IMR-90 (cell line): Measurements from ENCODE around the gene ADAMTSL1. TPM values are rescaled to one million over a fixed set of nuclear protein-coding genes. Genes with fewer than 3 reads are reported as not detected.

Experiments
- ATAC-seq: fragments of 200-7000 bp; cut with Tn5 transposase; 2 replicates; pipeline ENCODE4 v1.9.1; 2020; ENCODE audit warnings: low read depth, mild to moderate bottlenecking, moderate library complexity
- BruUV-seq: library from RNA; stranded (reverse); fragments of 400-500 nt; replicated peaks from 2 replicates; lab custom pipeline; 2021; lab: Mats Ljungman, UMichigan
- CTCF ChIA-PET: fragments of 300-600 bp; formaldehyde crosslinking; extraction: SDS; loops from one replicate; lab custom pipeline; 2021; ENCODE audit warnings: antibody characterized with exemption; lab: Yijun Ruan, JAX
- POLR2A ChIA-PET: fragments of 300-600 bp; sonication (Branson Sonifier 250); formaldehyde crosslinking; loops from one replicate; lab custom pipeline; 2022; ENCODE audit warnings: antibody characterized with exemption; ENCODE audit not compliant: unreplicated experiment; lab: Charles Lee
- DNase-seq: peaks from one replicate; pipeline ENCODE4 v3.0.0; 2013
- H2AFZ ChIP-seq: replicated peaks from 2 replicates; pipeline ENCODE3; 2013; ENCODE audit warnings: low read length, mild to moderate bottlenecking; ENCODE audit not compliant: poor library complexity
- H2AK5ac ChIP-seq: 2 replicates; pipeline ENCODE4 v1.6.1; 2013; ENCODE audit warnings: low read depth, low read length, inconsistent platforms
- H2AK9ac ChIP-seq: replicated peaks from 2 replicates; pipeline ENCODE3; 2013; ENCODE audit warnings: mild to moderate bottlenecking, low read depth, low read length, moderate library complexity; ENCODE audit not compliant: poor library complexity
- H2BK120ac ChIP-seq: 2 replicates; pipeline ENCODE4 v1.6.1; 2013; ENCODE audit warnings: low read depth, low read length, inconsistent platforms
- H2BK15ac ChIP-seq: 3 replicates; pipeline ENCODE4 v1.6.1; 2013; ENCODE audit warnings: low read depth, low read length, inconsistent platforms
- H2BK20ac ChIP-seq: 2 replicates; pipeline ENCODE4 v1.6.1; 2013; ENCODE audit warnings: low read depth, mild to moderate bottlenecking, inconsistent platforms, low read length, moderate library complexity
- H2BK5ac ChIP-seq: 2 replicates; pipeline ENCODE4 v1.6.1; 2013; ENCODE audit warnings: mild to moderate bottlenecking, low read depth, low read length, inconsistent platforms; ENCODE audit not compliant: poor library complexity, severe bottlenecking
- H3K14ac ChIP-seq: replicated peaks from 2 replicates; pipeline ENCODE4 v1.6.1; 2013; ENCODE audit warnings: low read depth, low read length, inconsistent platforms
- H3K18ac ChIP-seq: 2 replicates; pipeline ENCODE4 v1.6.1; 2013; ENCODE audit warnings: low read depth, low read length, control low read depth
- H3K23ac ChIP-seq: 2 replicates; pipeline ENCODE4 v1.6.1; 2013; ENCODE audit warnings: low read depth, low read length, inconsistent platforms
- H3K27ac ChIP-seq: 2 replicates; pipeline ENCODE4 v1.5.1; 2013; ENCODE audit warnings: mild to moderate bottlenecking, control low read depth, low read length; ENCODE audit not compliant: insufficient read depth
- H3K27me3 ChIP-seq: 2 replicates; pipeline ENCODE4 v1.6.1; 2013; ENCODE audit warnings: low read length; ENCODE audit not compliant: control insufficient read depth, insufficient read depth
- H3K36me3 ChIP-seq: 2 replicates; pipeline ENCODE4 v1.6.1; 2013; ENCODE audit warnings: low read length, mixed read lengths; ENCODE audit not compliant: control insufficient read depth, insufficient read depth
- H3K4ac ChIP-seq: 2 replicates; pipeline ENCODE4 v1.6.1; 2013; ENCODE audit warnings: low read depth, low read length, inconsistent platforms
- H3K4me1 ChIP-seq: 2 replicates; pipeline ENCODE4 v1.6.1; 2013; ENCODE audit warnings: low read length, mixed read lengths; ENCODE audit not compliant: control insufficient read depth, insufficient read depth
- H3K4me2 ChIP-seq: 2 replicates; pipeline ENCODE4 v1.6.1; 2013; ENCODE audit warnings: low read depth, mild to moderate bottlenecking, control low read depth, low read length, moderate library complexity
- H3K4me3 ChIP-seq: 2 replicates; pipeline ENCODE4 v1.5.1; 2013; ENCODE audit warnings: low read depth, mild to moderate bottlenecking, control low read depth, low read length, moderate library complexity; ENCODE audit not compliant: insufficient read depth
- H3K56ac ChIP-seq: 2 replicates; pipeline ENCODE4 v1.6.1; 2013; ENCODE audit warnings: low read length, inconsistent platforms; ENCODE audit not compliant: insufficient read depth; ENCODE audit errors: extremely low read depth
- H3K79me1 ChIP-seq, 2 experiments: 2 replicates each; pipeline ENCODE4 v1.6.1; 2013; ENCODE audit warnings: low read length in 2 of 2, inconsistent platforms in 1 of 2, low read depth in 1 of 2
- H3K9ac ChIP-seq: 2 replicates; pipeline ENCODE4 v1.6.1; 2013; ENCODE audit warnings: low read depth, low read length, control low read depth
- H3K9me1 ChIP-seq: 2 replicates; pipeline ENCODE4 v1.6.1; 2013; ENCODE audit warnings: low read length, inconsistent platforms; ENCODE audit not compliant: insufficient read depth
- H3K9me3 ChIP-seq: 2 replicates; pipeline ENCODE4 v1.6.1; 2013; ENCODE audit warnings: low read length; ENCODE audit not compliant: control insufficient read depth, insufficient read depth
- H4K20me1 ChIP-seq: 2 replicates; pipeline ENCODE4 v1.6.1; 2013; ENCODE audit warnings: low read length, inconsistent platforms; ENCODE audit not compliant: insufficient read depth
- H4K5ac ChIP-seq: 2 replicates; pipeline ENCODE4 v1.6.1; 2013; ENCODE audit warnings: mild to moderate bottlenecking, low read depth, low read length, control low read depth
- H4K8ac ChIP-seq, 2 experiments: 2 replicates each; pipeline ENCODE4 v1.6.1; 2013; ENCODE audit warnings: low read depth in 2 of 2, low read length in 2 of 2, control low read depth in 1 of 2, inconsistent platforms in 1 of 2
- H4K91ac ChIP-seq: 2 replicates; pipeline ENCODE4 v1.6.1; 2013; ENCODE audit warnings: low read depth, low read length, inconsistent platforms; ENCODE audit not compliant: insufficient read depth
- CTCF ChIP-seq: conservative IDR thresholded peaks from 2 replicates; pipeline ENCODE4 v1.5.1; 2012; ENCODE audit warnings: mild to moderate bottlenecking, low read depth, low read length, improper control_type of control experiment
- FOS ChIP-seq: fragments of 150-350 bp; IDR thresholded peaks from 2 replicates; pipeline ENCODE4 v1.6.1; 2016; ENCODE audit warnings: low read depth, low read length
- MXI1 ChIP-seq: IDR thresholded peaks from 2 replicates; pipeline ENCODE4 v1.6.1; 2012; ENCODE audit warnings: low read depth, mild to moderate bottlenecking, low read length, moderate library complexity, borderline replicate concordance
- NFE2L2 ChIP-seq: fragments of 150-350 bp; IDR thresholded peaks from 2 replicates; pipeline ENCODE4 v1.6.1; 2016; ENCODE audit warnings: low read depth, mild to moderate bottlenecking, low read length
- RFX5 ChIP-seq: IDR thresholded peaks from 2 replicates; pipeline ENCODE4 v1.8.0; 2012; ENCODE audit warnings: low read depth, mild to moderate bottlenecking, low read length, moderate library complexity
- WGBS, 2 experiments: methylation state at CpG; one replicate each; pipeline versions ENCODE4 v1.1.5 to v1.1.7; 2013; ENCODE audit warnings: missing lambda C conversion rate in 2 of 2; ENCODE audit not compliant: insufficient read length in 1 of 2; ENCODE audit errors: extremely low coverage in 2 of 2; 5-methylcytosine and 5-hydroxymethylcytosine counted together
- dilution Hi-C: fragments of 300-500 bp; cut with HindIII; formaldehyde crosslinking; loops from one replicate; pipeline ENCODE4 v1.14.3; 2018; ENCODE audit warnings: low sequenced_read_pairs; ENCODE audit not compliant: unreplicated experiment
- in situ Hi-C: fragments of 300-500 bp; cut with MboI; formaldehyde crosslinking; loops from 3 replicates; pipeline ENCODE4 v1.14.3; 2019; ENCODE audit warnings: low sequenced_read_pairs, inconsistent platforms, mixed read lengths
- intact Hi-C: fragments of 100-400 bp; cut with micrococcal nuclease; formaldehyde crosslinking; loops from 2 replicates; pipeline ENCODE4 v1.10.0; 2022
- polyA plus RNA-seq, 3 experiments: library from polyadenylated mRNA; depleted of rRNA; stranded (reverse); fragments of >200 nt; gene quantifications; 2 replicates each; pipeline ENCODE4 v1.2.3, GENCODE V29; 2012; ENCODE audit warnings: low replicate concordance in 1 of 3
- total RNA-seq: library from RNA; depleted of rRNA; stranded (reverse); fragments of >200 nt; gene quantifications from 2 replicates; pipeline ENCODE4 v1.2.3, GENCODE V29; 2012

Gene ADAMTSL1
- total and polyA plus RNA-seq, 2 of the 4 experiments (the other 2 are of a cell fraction): 38.2 to 62.2 TPM

- no peaks in the 10 kb centered on the region for H3K79me1 ChIP-seq
- H3K56ac ChIP-seq: no peak overlapping the region
Measured at GRCh38 chr9:18614651-18615050, 140.7 kb downstream of the ADAMTSL1 start.

More at GRCh38 chr9:18614651-18615050, 140.7 kb downstream of the ADAMTSL1 start:
- ChIA-PET CTCF (interaction anchor here (1.0 kb wide), 1 partner anchor 12 kb away, joined by 7 read pairs; no protein-coding TSS in a partner anchor), POLR2A (no interaction called here)
- Histone ChIP-seq H3K27ac (no peak overlapping the region), H3K4me3 (no peak overlapping the region), H2AK5ac (no peak overlapping the region), H4K91ac (no peak overlapping the region), H3K27me3 (no peaks in the 10 kb centered on the region), H2BK20ac (no peak overlapping the region), H2AFZ (no peak overlapping the region), H3K4me2 (no peak overlapping the region), H3K36me3 (no peaks in the 10 kb centered on the region), H3K23ac (no peak overlapping the region), H3K18ac (no peak overlapping the region), H4K8ac (no peak overlapping the region), H4K5ac (no peak overlapping the region), H2AK9ac (no peak overlapping the region), H3K4me1 (no peaks in the 10 kb centered on the region), H2BK5ac (no peak overlapping the region), H3K9me3 (no peaks in the 10 kb centered on the region), H3K4ac (no peak overlapping the region), H2BK120ac (no peak overlapping the region), H2BK15ac (no peak overlapping the region), H3K14ac (no peak overlapping the region), H3K9me1 (no peaks in the 10 kb centered on the region), H3K9ac (no peak overlapping the region), H4K20me1 (no peaks in the 10 kb centered on the region)
- TF ChIP-seq RFX5 (no peak), CTCF (no peak), FOS (no peak), NFE2L2 (no peak), MXI1 (no peak)
- dilution Hi-C loops: no loop called here
- BruUV-seq: no TSS peak
- DNase-seq (no peak), ATAC-seq (no peak)
- intact Hi-C loops: no loop called here
- in situ Hi-C loops: no loop called here
- no CpG with 5 or more reads among the region's 2 CpGs for WGBS, 2 experiments
